ENCODE results near the gene F7.

GRCh38 chr13:113073942-113074341, 31.6 kb upstream of the F7 start:
- TF ChIP-seq CTCF (conservative IDR thresholded peaks at IDR 0.05; ENCODE audit: low read depth, low read length) (no peak), POLR2A (IDR thresholded peaks at IDR 0.05; ENCODE audit: low read depth, low read length) (no peak), RFX5 (IDR thresholded peaks at IDR 0.05; ENCODE audit: low read depth, low read length) (no peak), MAZ (IDR thresholded peaks at IDR 0.05; ENCODE audit: borderline replicate concordance, low read depth, low read length) (no peak), FOS (IDR thresholded peaks at IDR 0.05; ENCODE audit: low read depth, low read length) (no peak), MXI1 (IDR thresholded peaks at IDR 0.05; ENCODE audit: borderline replicate concordance, low read depth, low read length) (no peak)
